Measurements from ENCODE around the gene CASP9.

The CASP9 gene

DNA sequence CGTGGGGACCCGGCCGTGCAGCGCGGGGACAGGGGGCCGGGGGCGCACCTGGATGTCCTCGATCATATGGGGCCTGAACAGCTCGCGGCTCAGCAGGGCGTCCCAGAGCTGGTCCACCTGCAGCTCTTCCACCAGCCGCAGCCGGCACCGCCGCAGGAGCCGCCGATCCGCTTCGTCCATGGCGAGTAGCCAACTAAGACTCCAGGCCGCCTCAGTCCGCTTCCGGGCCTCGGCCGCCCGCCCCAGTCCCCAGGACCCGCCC, at the start of gene CASP9:
Gene CASP9 (minus strand): TSS at position 195 of the 262 bp plus-strand sequence. CDS start 15 bp downstream, at position 180.
- DNase-seq (ENCODE audit: low spot score): no peak

DNA sequence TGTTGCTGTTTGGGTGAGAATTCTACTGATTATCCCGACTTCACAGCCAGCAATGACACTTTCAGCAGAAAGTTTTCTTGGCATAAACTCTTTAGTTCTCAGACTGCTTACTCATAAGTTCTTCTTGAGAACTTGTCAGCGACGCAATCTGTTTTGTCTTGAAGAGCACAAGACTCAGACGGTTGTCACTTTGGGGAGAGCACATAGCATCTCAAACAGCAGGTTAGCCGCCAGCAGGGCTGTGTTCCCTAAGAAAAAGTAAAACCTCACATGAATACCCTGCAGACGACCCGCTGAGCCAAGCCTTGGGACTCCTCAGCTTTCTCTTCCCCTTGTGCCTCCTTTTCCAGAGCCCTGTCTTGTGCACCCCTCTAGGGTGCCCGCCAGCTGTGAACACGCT, 49.5 kb upstream of the CASP9 start:
- no peak for DNase-seq (ENCODE audit: low spot score)

DNA sequence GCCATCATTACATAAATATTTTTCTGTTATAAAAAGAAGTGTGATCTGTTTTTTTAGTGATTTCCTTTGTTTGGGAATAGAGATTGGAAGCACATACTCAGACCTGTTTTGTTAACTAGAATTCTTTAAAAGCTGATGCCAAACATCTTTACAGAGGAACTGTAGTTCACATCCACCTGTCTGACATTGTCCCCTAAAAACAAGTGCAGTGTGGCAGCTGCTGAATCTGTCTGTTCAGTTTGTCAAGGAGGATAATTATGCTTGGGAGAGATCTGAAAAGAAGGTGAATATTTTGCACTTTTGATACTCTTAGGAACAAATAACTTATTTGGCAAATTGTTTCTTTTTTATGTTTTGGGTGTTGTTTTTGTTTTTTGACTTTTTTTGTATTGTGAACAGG, 47.3 kb upstream of the CASP9 start:
- no peak for DNase-seq (ENCODE audit: low spot score)

DNA sequence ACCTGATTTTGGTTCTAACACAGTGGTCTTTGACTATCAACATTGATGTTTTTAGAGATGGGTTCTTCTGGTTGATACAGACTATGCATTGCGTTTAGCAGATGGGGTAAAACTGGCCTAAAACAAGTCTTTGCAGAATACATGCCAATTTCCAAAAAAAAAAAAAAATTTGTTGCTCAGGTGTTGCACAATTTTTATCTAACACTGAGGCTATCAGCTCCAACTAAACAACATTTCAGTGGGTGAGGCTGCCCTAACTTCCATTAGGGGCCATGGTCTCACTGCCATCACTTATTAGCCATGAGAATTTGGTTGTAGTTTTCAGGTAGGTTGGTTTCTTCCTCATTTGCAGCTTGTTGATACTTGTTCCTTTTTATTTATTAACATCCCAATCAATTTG, 46.8 kb upstream of the CASP9 start:
- no peak for DNase-seq (ENCODE audit: low spot score)

DNA sequence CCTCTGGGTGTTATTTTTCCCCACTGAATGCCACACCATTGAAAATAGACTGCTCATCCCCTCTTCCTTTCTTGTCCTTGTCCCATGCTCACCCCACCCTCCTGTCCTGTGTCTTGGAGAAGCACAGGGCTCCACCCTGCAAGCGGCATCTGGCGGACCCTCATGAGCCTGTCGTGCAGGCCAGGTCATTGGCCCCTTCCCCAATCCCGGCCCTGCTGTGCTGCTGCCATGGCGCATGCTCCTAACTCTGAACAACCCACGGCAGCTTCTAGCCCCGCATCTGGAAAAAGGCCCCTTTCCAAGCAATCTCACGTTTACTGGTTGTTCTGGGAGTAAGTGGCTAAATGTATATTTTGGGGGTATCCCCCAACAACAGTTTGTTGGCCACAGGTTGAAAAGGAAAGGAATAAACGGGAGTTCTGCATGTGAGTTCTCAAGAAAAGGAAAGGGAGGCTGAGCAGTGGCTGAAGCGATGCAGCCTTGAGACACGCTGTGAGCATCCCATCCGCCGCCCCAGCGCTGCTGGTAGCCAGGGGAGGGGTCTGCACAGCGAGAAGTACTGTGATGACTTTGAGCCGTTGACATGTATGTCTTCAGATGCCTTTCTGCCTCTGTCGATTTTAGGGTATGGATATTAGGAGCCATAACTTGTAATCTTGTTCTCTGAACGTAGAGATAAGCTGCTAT, 44.5 kb upstream of the CASP9 start:
- DNase-seq (ENCODE audit: low spot score): no peak

DNA sequence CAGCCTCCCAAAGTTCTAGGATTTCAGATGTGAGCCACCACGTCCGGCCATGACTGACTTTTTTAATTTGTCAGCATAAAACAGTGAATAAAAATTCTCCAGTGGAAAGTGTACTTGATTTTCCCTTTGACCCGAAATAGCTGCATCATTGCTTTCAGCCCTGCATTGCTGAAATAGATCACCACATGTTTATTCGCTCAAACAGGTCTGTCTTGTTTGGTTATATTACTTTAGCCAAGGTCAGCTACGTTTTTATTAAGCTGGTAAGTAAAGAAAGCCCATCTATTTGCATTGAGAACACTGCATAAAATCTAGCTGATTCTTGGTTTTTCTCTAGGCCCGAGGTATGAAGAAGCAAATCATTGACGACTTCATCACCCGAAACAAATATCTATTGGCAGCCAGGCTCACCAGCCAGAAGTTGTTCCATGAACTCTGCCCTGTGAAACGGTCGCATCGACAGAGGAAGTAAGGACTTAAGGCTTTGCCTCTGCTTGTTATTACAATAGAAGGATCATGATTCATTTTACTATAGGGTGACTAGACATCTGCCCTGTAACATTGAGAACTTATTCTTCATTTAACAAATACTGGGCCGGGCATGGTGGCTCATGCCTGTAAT, 35.3 kb upstream of the CASP9 start:
- no peak for DNase-seq (ENCODE audit: low spot score)

DNA sequence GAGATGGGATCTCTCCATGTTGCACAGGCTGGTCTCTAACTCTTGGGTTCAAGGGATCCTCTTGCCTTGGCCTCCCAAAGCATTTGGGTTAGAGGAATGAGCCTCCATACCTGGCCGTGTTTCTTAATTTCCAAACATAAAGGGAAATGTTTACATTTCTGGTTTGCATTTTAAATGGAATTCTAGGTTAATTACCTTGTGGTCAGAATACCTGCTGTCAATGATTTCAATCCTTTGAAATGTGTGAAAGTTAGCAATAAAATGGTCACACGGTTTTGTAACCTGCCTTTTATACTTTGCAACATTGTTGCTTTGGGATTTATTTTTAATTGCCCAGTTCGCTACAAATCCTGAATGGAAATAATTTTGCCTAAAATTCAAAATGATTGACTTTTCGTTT, 34.5 kb upstream of the CASP9 start:
- DNase-seq (ENCODE audit: low spot score): no peak

DNA sequence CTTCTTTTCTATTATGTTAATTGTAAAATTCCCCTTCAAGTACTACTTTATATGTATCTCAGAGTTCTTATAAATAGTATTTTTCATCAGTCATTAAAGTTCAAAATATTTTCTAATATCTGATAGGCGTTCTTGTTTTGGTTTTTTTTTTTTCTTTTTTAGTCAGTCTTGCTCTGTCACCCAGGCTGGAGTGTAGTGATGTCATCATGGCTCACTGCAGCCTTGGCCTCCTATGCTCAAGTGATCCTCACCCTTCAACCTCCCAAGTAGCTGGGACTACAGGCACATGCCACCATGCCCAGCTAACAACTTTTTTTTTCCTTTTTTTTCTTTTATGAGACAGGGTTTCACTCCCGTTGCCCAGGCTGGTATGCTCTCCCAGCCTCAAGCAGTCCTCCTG, 33.6 kb upstream of the CASP9 start:
- DNase-seq (ENCODE audit: low spot score): no peak

DNA sequence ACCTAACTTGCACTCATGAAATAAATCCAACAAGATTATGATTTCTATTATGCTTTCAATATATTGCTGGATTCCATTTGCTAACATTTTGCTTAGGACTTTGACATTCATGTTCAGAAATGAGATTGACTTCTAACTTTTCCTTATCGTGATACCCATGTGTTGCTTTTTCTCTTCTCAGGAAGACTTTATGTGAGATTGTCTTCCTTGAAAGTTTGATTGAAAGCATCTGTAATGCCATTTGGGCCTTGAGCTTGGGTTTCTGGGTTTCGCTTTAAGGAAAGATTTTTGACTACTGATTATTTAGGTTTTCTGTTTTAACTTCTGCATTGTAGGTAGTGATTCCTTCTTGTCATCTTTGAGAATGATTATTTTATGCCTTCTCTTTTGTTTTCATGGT, 33.0 kb upstream of the CASP9 start:
- no peak for DNase-seq (ENCODE audit: low spot score)

DNA sequence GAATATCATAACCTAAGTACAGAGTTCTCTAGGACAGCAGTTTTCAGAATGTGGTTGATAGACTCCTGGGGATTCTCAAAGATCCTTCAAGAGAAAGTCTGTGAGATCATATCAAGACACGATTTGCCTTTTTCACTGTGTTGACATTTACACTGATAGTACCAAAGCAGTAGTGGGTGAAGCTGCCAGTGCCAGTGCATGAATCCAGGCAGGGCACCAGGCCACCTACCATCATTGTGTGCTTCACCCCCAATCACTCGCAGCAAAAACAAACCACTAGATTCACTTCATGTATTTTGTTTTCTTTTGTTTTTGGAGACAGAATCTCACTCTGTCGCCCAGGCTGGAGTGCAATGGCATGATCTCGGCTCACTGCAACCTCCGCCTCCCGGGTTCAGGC, 26.6 kb upstream of the CASP9 start:
- DNase-seq (ENCODE audit: low spot score): no peak

DNA sequence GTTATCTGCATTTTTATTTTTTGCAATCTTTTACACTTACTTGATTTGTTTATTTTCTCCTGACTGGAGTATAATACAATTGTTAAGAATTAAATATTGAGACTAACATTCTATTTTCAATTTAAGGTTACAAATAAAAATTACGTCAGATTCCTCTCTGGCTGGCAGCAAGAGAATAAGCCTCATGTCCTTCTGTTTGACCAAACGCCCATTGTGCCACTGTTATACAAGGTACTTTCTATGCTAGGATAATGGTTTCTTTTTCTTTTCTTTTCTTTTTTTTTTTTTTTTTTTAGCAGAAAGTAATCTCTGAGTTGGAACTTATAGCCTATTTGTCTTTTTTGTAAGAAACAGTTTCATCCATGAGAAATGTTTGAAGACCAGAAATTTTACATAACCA, 22.6 kb upstream of the CASP9 start:
- no peak for DNase-seq (ENCODE audit: low spot score)

DNA sequence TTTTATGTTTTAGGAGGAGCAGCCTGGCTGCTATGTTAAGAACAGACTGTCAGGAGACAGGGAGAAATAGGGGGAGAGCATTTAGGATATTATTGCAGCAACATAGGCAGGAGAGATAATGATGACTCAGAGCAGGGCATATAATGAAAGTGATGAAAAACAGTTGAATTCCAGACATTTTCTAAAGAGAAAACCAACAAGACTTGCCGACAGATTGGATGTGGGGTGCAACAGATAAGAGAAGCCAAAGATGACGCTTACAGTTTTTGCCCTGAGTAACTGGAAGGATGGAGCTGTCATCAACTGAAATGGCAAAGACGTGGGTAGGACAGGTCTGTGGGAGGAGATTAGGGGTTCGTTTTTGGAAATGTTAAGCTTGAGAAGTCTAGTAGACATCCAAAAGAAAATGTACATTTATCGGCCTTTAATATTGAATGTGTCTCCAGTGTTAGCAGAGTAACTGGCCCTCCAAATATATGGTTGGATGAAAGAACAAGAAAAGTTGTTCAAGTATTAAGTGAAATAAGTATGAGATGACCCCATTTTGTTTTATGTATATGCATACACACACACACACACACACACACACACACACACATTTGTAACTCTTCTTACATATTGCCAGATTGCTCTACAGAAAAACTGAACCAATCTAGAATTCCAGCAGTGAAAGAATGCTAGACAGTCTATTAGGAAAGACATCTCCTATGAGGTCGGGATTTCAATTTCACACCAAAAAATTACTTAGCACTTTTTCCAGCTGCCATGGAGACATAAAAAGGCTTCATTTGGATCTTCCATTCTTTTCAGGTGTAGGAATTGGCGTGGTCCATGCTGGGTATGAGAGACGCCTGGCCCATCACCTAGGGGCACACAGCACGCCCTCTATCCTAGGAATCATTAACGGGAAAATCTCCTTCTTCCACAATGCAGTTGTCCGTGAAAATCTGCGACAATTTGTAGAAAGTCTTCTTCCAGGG, 19.9 kb upstream of the CASP9 start:
- no peak for DNase-seq (ENCODE audit: low spot score)

DNA sequence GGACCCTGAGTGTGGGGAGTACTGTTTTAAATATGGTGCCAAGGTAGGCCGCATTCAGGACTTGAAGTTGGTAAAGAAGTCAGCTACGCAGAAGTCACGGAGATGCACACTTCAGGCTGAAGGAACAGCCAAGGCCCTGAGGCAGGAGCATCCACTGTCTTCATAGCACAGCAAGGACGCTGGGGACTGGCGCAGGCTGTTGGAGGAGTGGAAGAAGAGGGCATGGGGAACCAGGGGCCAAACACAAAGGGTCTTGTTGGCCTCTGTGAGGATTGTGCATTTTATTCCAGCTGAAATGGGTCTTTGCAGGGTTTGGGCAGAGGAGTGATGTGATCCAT, 19.2 kb upstream of the CASP9 start:
- DNase-seq (ENCODE audit: low spot score): no peak

DNA sequence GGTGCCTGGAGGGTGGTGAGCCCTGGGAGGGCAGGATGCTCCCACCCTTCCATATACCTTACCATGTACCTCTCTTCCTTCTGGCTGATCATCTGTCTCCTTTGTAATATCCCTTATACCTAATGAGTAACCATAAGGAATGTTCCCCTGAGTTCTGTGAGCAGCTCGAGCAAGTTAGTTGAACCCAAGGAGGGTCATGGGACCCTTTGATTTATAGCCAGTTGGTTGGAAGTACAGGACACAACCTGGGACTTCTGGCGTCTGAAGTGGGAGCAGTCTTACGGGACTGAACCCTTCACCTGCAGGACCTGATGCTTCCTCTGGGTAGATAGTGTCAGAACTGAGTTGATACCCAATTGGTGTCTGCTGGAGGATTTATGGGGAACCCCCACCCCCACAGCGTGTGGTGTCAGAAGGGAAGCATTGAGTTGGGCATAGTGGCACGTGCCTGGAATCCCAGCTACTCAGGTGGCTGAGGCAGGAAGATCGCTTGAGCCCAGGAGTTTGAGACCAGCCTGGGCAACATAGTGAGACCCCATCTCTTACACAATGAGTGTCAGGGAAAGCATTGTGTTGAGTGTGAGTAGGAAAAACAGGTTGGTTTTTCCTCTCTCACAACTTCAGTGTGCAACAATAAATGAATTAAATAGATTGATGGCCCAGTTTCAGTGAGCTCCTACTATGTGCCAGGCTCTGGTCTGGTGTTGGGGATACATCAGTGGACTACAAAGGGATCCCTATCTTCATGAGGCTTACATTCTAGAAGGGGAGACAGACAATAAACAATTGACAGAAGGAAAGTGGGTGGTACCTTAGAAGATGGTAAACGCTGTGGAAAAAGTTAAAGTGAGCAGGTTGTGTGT, 18.6 kb upstream of the CASP9 start:
- no peak for DNase-seq (ENCODE audit: low spot score)

DNA sequence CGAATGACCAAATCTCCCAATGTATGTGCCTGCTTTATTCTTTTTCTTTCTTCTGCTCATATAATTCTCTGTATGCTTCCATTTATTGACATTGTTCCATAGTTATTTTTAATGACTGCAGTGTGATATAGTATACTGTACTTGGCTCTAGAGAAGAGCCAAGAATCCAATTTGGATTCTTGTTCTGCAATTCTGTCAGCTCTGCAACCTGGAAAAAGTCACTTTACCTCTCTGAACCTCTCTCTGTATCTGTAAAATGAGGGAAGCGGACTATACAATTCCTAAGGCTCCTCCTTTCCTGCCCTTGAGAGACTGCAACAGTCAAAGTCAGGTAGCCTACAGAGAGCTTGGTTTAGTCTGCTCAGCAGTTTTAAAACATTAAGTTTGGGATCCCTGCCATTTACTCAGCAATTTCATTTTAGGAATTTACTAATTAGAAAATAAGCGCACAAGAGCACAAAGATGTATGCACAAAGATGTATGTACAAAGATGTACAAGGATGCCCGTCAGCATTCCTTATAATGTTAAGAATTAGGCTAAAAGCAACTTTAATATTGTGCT, 17.3 kb upstream of the CASP9 start:
- no peak for DNase-seq (ENCODE audit: low spot score)

DNA sequence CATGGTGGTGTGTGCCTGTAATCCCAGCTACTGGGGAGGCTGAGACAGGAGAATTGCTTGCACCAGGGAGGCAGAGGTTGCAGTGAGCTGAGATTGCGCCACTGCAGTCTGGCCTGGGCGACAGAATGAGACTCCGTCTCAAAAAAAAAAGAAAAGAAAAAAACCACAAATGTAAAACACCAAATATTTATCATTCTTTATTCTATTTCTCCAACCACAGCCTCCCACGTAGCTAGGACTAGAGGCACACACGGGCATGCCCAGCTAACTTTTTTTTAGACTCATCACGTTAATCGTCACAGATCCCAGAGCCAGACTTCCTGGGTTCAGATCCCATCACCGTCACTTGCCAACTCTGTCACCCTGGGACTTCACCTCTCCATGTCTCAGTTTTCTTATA, 16.2 kb upstream of the CASP9 start:
- no peak for DNase-seq (ENCODE audit: low spot score)

DNA sequence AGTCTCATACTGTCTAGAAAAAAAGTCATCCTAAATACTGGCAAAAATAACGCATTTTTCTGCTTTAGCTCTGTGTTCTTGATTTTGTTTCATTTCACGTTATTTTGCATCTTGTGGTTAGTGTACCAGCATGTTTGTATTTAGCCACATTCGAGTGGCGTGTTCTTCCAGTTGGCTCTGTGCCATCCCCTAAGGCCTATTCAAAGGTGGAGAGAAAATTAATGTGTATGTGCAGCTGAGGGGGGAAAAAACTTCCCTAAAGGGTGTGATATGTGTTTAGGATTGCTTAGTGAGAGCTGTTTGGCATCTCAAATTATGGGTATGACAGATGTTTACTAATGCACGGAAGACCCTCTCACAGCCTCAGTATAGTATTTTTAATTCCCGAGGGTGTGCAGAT, 14.8 kb upstream of the CASP9 start:
- DNase-seq (ENCODE audit: low spot score): no peak

DNA sequence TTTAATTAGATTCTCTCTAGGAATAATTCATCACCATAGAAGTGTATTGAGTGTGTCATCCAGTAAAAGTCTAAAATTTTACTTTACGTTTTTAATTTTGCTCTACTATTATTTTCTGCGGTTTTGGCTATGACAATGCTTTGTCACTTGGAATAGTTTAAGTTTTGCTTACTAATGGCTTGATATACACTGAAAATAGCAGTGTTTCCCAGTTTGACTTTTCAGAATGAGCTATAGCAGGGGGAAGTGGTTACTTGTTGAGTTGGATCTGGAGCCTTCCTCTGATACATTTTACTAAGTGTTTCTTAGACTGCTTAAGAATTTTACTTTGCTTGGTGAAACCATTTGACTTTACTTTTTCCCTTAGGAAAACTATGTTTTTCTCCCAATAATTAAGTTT, 7.7 kb upstream of the CASP9 start:
- no peak for DNase-seq (ENCODE audit: low spot score)

DNA sequence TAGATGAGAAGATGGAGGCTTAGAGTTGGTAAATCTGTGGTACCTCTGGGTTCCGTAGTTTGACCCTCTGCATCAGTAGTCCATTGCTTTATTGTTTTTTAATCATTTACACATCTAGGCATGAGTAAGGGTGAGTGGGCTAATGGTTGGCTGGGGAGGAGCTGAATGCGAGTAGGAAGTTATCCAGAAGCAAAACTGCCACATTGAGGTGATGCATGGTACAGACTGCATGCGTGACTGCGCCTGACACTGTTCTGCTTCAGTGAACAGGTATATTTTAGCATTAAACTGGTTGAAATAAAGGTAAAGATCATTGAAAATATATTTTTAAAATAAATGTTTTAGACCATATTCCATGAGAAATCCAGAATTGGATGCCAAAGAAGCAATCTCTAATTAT, 7.0 kb upstream of the CASP9 start:
- DNase-seq (ENCODE audit: low spot score): no peak

DNA sequence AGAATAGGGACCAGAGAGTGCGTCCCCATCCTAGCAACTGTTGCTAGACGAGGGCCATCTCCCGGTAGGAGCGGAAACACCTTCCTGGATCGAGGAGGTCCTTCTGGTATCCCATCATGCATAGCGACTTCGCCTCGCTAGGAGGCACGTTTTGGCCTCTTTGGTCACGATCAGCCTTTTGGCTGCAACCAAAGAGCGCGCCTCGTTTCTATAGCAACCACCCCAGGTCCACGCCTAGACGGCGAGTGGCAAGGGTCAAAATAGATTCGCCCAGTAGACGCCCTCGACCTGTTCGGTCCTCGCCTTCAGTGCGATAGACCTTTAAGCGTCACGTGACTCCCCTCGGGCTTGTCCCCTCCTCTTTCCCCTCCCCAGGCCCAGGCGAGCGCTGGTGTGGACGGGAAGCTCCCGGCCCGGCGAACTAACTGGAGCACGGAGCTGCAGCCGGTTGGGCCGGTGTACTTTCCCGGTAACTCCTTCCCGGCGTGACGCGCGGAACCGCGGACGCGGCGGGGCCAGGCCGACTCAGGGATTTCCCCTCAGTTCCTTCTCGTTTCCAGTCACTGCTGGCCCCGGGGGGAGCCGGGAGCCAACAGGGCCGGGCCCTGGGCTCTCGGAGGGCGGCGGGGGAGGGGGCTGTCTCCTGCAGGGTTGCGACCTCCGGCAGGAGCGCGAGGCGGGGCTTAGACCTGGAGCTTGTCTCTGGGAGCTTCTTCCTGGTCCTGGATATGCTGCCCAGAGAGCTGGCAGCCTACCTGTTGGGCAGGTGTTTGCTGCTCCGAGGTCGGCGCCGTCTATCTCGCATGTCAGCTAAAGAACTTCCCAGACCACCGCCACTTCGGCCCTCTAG, 2.7 kb upstream of the CASP9 start, which contains the start of gene DNAJC16:
Gene DNAJC16 (plus strand): TSS at position 359 of the 850 bp plus-strand sequence. CDS start 2,258 bp downstream, outside the sequence.
- DNase-seq (ENCODE audit: low spot score): peak; percentile 100

DNA sequence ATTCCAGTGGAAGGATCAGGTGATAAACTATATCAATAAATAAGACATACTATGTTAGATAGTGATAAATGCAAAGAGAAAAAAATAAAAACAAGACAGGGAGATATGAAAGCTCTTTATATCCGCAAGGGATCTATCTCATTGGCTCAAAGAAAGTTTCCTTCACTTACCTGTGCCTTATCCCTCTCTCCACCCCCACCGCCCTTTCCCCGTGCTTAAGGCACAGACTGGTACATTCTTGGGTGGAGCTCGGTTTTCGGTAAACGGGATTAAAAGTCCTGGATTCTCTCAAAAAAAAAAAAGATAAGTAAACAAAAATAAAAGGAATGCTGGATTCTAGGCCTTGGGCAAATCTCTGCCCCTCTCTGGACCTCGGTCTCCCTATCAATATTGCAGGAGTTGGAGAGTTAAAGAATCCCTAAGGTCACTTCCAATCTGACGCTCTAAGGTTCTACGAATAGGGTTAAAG, 2.0 kb upstream of the CASP9 start:
- DNase-seq (ENCODE audit: low spot score): no peak

Measured in cerebellar cortex (tissue), 1 donor.